Stimulated activated CD8-positive, alpha-beta memory T cell treated with anti-CD3 and anti-CD28 coated beads, Interleukin-7, amount 100 ng/mL, for 48 hours (primary cell): Measurements from ENCODE around the gene NKX3-2.
A peak's percentile ranks its signal among the peaks of the same experiment; 100 is the strongest.
"Not testable (repeated sequence)": the region's sequence is repeated elsewhere in the genome, so short reads cannot be mapped to it uniquely, and the experiment has no call there.

Experiments used
- DNase-seq, 2 donors: peaks; one replicate each; pipeline ENCODE4 v3.0.0-alpha.2; 2020; ENCODE audit warnings: low read depth in 1 of 2; ENCODE audit errors: extremely low read depth in 1 of 2

NKX3-2 gene

GRCh38 chr4:13543839-13544605, at the start of gene NKX3-2:
Gene NKX3-2 (minus strand): TSS chr4:13544508. CDS start chr4:13544414, 94 bp downstream.
- DNase-seq, result no peak

GRCh38 chr4:13592220-13592619, 47.9 kb upstream of the NKX3-2 start:
- DNase-seq, result no peak

- no peak for DNase-seq
Observed at GRCh38 chr4:13590766-13591165, 46.5 kb upstream of the NKX3-2 start.

DNA sequence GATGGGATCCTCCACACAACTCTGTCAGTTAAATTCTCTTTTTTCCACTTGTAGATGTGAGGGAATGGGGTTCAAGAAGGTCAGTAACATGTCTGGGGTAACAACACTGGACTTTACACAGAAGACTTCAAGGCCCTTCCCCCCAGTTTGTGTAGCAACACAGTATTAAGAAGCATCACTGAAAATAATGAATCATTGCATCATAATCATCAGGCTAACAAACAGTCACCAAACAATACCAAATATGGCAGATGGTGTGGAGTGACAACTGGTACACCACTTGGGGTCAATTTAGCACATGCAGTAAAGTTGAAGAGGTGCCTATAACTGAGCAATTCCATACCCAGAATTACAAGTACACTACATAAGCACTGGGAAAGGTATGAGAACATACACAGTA, 44.6 kb upstream of the NKX3-2 start:
- DNase-seq, result no peak

- no peak for DNase-seq
Observed at GRCh38 chr4:13584481-13584880, 40.2 kb upstream of the NKX3-2 start.

GRCh38 chr4:13580036-13580435, 35.7 kb upstream of the NKX3-2 start:
- no peak for DNase-seq

DNA sequence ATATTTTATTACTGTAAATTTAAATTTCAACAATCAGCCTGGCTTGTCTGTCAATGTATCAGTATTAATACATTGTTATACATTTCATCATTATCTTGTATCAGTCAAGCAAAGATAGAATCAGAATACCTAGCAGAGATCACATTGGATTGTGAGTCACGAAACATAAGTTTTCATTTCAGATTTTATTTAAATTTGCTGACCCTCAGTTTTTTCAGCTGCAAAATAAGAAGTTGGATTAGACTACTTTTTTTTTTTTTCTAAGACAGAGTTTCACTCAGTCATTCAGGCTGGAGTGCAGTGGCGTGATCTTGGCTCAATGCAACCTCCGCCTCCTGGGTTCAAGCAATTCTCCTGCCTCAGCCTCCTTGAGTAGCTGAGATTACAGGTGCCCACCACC, 33.4 kb upstream of the NKX3-2 start:
- DNase-seq, result no peak

GRCh38 chr4:13570916-13571315, 26.6 kb upstream of the NKX3-2 start:
- DNase-seq, result no peak

GRCh38 chr4:13567125-13567524, 22.8 kb upstream of the NKX3-2 start:
- no peak for DNase-seq

- DNase-seq, result no peak
Observed at GRCh38 chr4:13562876-13563275, 18.6 kb upstream of the NKX3-2 start.

DNA sequence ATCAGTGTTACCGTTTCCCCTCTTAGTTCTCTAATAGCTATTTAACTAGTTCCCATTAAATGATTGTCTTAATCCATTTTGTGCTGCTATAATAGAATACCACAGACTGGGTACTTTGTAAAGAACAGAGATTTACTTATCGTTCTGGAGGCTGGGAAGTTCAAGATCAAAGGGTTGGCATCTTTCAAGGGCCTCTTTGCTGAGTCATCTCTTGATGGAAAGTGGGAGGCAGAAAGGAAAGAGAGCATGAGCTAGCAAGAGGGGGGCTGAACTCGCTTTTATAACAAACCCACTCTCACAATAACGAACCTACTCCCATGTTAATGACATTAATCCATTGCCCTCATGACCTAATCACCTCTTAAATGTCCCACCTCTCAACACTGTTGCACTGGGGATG, 17.4 kb upstream of the NKX3-2 start:
- no peak for DNase-seq

DNA sequence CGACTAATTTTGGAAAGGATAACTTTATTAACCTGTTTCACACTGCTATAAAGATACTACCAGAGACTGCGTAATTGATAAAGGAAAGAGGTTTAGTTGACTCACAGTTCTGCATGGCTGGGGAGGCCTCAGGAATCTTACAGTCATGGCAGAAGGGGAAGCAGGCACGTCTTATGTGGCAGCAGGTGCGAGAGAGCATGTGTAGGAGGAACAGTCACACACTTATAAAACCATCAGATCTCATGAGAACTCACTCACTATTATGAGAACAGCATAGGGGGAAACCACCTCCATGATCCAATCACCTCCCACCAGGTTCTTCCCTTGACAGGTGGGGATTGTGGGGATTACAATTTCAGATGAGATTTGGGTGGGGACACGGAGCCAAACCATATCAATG, 15.8 kb upstream of the NKX3-2 start:
- not testable (repeated sequence) for DNase-seq

- DNase-seq, result no peak
Observed at GRCh38 chr4:13559413-13559812, 15.1 kb upstream of the NKX3-2 start.

DNA sequence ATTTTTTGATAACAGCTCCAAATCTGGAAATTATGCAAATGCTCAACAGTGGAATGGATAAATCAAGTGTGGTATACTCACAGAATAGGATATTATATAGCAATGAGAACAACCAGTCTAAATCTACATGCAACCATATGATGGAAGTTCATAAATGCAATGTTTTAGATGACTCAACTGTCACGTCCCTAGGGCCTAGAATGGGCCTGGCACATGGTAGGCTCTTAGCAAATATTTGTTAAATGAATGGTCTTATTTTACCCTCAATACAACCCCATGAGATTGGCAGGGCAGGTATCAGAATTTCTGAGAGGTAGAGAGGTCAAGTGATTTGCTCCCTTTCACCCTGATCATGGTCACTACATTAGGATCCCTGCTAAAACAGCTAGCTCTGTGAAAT, 14.6 kb upstream of the NKX3-2 start:
- no peak for DNase-seq

DNA sequence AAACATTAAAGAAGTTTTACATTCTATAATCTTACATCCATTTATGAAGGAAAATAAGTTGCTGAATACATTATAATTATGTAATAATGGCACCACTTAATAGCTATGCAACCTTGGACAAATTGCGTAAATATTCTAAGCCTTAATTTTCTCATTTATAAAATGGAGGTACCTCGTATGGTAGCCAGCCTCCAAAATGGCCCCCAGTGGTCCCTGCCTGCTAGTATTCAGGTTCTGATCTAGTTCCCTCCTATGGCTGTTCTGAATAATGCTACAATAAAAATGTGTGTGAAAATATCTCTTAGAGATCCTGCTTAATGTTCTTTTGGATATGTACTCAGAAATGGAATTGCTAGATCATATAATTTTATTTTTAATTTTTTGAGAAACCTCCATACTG, 11.0 kb upstream of the NKX3-2 start:
- DNase-seq, result no peak

DNA sequence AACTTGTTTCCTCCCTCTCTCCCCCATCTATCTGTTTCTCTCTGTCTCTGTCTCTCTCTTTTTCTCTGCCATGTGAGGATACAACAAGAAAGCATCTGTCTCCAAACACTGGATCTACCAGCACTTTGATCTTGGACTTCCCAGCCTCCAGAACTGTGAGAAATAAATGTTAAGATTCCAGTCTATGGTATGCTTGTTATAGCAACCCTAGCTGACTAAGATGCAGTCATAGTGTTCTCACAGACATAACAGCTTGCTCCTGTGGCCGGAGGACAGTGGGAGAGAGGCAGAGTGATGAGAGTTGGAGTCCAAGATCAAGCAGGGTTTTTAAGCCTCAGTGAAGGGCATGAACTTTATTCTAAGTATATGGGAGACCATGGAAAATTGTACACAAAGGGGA, 8.8 kb upstream of the NKX3-2 start:
- no peak for DNase-seq

DNA sequence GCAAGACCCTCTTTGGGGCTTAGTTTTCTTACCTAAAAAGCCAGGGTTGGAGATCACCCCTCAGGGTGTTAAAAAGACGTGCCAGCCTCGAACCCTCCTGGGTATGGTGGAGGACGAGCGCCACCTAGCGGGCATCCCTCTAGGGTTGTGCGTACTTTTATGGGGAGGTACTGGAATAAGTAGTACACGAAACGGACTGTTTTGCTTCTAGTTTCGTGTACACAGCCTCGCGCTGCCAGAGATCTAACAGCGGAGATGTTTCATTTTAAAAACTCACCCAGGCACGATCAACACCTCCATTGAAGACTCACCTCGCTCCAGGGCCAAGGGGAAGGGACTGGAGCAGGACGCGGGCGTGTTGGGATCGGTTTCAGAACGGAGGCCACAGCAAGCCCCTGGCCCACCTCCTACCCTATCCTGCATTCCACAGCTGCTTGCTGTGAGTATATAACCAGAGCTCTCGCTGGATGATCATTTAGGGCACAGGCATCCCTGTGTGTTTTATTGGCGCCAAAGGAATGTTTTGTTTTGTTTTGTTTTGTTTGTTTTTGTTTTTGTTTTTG, 4.8 kb upstream of the NKX3-2 start:
- peak; percentile 64 to 76 for DNase-seq

GRCh38 chr4:13548059-13548983, 4.0 kb upstream of the NKX3-2 start:
- no peak for DNase-seq

DNA sequence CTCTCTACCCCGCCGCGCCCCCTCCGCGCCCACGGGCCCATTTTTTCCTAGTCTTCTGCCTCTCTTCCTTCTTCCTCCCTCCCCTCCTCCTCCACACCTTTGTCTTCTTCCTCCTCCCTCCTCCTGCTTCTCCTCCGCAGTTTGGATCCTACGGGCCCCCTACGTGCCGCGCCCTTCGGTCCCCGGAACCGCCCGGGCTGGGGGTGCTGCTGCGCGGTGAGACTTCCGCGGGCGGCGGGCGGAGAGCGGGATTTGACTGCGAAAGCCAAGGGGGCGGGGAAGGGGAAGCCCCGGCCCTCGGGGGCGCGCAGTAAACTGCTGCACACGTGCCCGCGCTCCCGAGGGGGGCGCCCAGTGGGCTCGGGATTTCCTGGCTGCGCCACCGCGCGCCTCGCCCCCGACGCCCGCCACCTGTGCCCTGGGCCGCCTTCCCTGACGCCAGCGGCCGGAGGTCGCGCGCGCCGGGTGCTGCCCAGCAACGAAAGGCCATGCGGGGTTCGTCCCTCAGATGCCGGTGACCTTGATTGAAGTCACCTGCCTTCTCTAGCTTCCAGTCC, 3.3 kb upstream of the NKX3-2 start:
- no peak for DNase-seq

GRCh38 chr4:13546941-13547484, 2.7 kb upstream of the NKX3-2 start:
- no peak for DNase-seq
